ENCODE data around the gene OPN3. TPM values are rescaled to one million over a fixed set of nuclear protein-coding genes. Genes with fewer than 3 reads are reported as not detected.
A peak's percentile ranks its signal among the peaks of the same experiment; 100 is the strongest.

OPN3 gene
- total and polyA plus RNA-seq, 4 donors = 11.3 to 19.1 (median 15.5) TPM

DNA sequence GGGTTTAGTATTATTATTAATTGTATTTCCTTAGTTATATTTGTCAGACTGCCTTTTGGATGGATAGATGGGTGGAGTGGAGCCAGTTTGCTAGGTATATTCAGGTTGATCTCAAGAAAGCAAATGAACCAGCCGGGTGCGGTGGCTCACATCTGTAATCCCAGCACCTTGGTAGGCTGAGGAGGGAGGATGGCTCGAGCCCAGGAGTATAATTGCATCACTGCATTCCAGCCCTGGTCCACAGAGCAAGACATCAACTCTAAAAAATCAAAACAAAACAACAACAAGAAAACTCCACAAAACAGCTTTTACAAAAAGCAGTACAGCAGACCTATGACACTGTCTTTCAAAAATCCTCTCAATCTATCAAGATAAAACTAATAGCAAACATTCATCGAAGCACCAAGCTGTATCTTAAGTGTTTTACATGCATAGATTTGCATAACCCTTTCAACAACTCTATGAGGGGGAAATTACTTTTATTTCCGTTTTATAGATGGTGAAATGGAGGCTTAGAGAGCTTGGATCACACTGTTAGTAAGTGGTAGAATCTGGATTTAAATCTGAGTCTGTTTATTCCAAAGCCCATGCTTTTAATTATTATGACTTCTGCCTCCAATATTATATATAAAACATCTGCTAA is 82.5 kb downstream of the OPN3 start:
- no peak overlapping the region for H3K4me3 ChIP-seq (ENCODE audit: low read depth in 1 of 3, low read length in 3 of 3)
- no peaks in the 10 kb centered on the region for H3K27me3 ChIP-seq (ENCODE audit: control insufficient read depth in 4 of 4, insufficient read depth in 4 of 4, low read length in 3 of 4)
- TF ChIP-seq TAF1 (conservative IDR thresholded peaks at IDR 0.05) (no peak), HNF4A (conservative IDR thresholded peaks at IDR 0.05) (peak; percentile 17 to 29), EGR1 (IDR thresholded peaks at IDR 0.05; ENCODE audit: low read depth in 2 of 2) (no peak), FOXA1 (IDR thresholded peaks at IDR 0.05) (no peak), HNF4G (IDR thresholded peaks at IDR 0.05) (no peak)
- TF ChIP-seq, protein P1, sequence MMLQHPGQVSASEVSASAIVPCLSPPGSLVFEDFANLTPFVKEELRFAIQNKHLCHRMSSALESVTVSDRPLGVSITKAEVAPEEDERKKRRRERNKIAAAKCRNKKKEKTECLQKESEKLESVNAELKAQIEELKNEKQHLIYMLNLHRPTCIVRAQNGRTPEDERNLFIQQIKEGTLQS (IDR thresholded peaks at IDR 0.05) = peak; percentile 49
- H3K36me3 ChIP-seq (ENCODE audit: control insufficient read depth in 4 of 4, insufficient read depth in 3 of 4, low read depth in 1 of 4, low read length in 3 of 4) = peaks cover 0 to 10% (median 5%) of the 10 kb centered on the region in 4 donors
- H3K27ac ChIP-seq (ENCODE audit: low read depth in 1 of 2, low read length in 2 of 2) = peak overlapping the region; percentile 41 to 51
- H3K4me1 ChIP-seq (ENCODE audit: control insufficient read depth in 4 of 4, insufficient read depth in 4 of 4, low read length in 3 of 4) = peaks cover 6 to 40% (median 37%) of the 10 kb centered on the region in 4 donors
- DNase-seq (ENCODE audit: low spot score) = no peak
- no peak overlapping the region for H3K9ac ChIP-seq (ENCODE audit: low read depth in 1 of 2, low read length in 2 of 2)
- no peaks in the 10 kb centered on the region for H3K9me3 ChIP-seq (ENCODE audit: control insufficient read depth in 4 of 4, low read length in 3 of 4)
- WGBS = 45% methylated on average over 5 of the region's 5 CpGs

DNA sequence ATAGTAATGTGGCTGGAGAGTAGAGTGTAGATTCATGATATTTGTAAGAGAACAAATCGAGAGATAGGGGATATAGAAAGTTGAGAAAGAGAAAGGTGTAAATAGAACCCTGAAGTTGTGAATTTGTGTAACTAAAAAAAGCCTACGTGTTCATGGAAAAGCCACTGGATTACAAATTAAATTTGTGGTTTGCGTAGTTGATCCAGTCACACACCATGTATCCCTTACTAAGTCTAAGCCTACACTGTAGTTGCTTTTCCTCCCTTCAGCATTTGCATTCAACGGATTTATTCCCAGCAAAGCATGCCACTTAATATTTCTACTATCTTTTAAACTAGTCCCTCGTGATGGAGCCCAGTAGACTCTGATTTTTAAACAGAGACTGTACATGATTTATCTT is 83.1 kb downstream of the OPN3 start:
- no peak for DNase-seq (ENCODE audit: low spot score)
- H3K9me3 ChIP-seq (ENCODE audit: control insufficient read depth in 4 of 4, low read length in 3 of 4) = no peaks in the 10 kb centered on the region
- peaks cover 6 to 40% (median 37%) of the 10 kb centered on the region in 4 donors for H3K4me1 ChIP-seq (ENCODE audit: control insufficient read depth in 4 of 4, insufficient read depth in 4 of 4, low read length in 3 of 4)
- peaks cover 0 to 9% (median 7%) of the 10 kb centered on the region in 4 donors for H3K36me3 ChIP-seq (ENCODE audit: control insufficient read depth in 4 of 4, insufficient read depth in 3 of 4, low read depth in 1 of 4, low read length in 3 of 4)
- no peak overlapping the region for H3K9ac ChIP-seq (ENCODE audit: low read depth in 1 of 2, low read length in 2 of 2)
- no peak overlapping the region for H3K4me3 ChIP-seq (ENCODE audit: low read depth in 1 of 3, low read length in 3 of 3)
- no peaks in the 10 kb centered on the region for H3K27me3 ChIP-seq (ENCODE audit: control insufficient read depth in 4 of 4, insufficient read depth in 4 of 4, low read length in 3 of 4)
- H3K27ac ChIP-seq (ENCODE audit: low read depth in 1 of 2, low read length in 2 of 2) = no peak overlapping the region
- TF ChIP-seq, protein P1 (IDR thresholded peaks at IDR 0.05) = no peak
- TF ChIP-seq, protein P2, sequence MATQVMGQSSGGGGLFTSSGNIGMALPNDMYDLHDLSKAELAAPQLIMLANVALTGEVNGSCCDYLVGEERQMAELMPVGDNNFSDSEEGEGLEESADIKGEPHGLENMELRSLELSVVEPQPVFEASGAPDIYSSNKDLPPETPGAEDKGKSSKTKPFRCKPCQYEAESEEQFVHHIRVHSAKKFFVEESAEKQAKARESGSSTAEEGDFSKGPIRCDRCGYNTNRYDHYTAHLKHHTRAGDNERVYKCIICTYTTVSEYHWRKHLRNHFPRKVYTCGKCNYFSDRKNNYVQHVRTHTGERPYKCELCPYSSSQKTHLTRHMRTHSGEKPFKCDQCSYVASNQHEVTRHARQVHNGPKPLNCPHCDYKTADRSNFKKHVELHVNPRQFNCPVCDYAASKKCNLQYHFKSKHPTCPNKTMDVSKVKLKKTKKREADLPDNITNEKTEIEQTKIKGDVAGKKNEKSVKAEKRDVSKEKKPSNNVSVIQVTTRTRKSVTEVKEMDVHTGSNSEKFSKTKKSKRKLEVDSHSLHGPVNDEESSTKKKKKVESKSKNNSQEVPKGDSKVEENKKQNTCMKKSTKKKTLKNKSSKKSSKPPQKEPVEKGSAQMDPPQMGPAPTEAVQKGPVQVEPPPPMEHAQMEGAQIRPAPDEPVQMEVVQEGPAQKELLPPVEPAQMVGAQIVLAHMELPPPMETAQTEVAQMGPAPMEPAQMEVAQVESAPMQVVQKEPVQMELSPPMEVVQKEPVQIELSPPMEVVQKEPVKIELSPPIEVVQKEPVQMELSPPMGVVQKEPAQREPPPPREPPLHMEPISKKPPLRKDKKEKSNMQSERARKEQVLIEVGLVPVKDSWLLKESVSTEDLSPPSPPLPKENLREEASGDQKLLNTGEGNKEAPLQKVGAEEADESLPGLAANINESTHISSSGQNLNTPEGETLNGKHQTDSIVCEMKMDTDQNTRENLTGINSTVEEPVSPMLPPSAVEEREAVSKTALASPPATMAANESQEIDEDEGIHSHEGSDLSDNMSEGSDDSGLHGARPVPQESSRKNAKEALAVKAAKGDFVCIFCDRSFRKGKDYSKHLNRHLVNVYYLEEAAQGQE (IDR thresholded peaks at IDR 0.05) = no peak
- no peak for TF ChIP-seq RAD21 (IDR thresholded peaks at IDR 0.05)
- TF ChIP-seq SP1 (IDR thresholded peaks at IDR 0.05) = no peak
- TF ChIP-seq EGR1 (IDR thresholded peaks at IDR 0.05; ENCODE audit: low read depth in 2 of 2) = no peak
- TF ChIP-seq, protein P3, sequence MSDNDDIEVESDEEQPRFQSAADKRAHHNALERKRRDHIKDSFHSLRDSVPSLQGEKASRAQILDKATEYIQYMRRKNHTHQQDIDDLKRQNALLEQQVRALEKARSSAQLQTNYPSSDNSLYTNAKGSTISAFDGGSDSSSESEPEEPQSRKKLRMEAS (IDR thresholded peaks at IDR 0.05) = no peak
- TF ChIP-seq FOXA2 (IDR thresholded peaks at IDR 0.05) = no peak
- TF ChIP-seq, protein P4, sequence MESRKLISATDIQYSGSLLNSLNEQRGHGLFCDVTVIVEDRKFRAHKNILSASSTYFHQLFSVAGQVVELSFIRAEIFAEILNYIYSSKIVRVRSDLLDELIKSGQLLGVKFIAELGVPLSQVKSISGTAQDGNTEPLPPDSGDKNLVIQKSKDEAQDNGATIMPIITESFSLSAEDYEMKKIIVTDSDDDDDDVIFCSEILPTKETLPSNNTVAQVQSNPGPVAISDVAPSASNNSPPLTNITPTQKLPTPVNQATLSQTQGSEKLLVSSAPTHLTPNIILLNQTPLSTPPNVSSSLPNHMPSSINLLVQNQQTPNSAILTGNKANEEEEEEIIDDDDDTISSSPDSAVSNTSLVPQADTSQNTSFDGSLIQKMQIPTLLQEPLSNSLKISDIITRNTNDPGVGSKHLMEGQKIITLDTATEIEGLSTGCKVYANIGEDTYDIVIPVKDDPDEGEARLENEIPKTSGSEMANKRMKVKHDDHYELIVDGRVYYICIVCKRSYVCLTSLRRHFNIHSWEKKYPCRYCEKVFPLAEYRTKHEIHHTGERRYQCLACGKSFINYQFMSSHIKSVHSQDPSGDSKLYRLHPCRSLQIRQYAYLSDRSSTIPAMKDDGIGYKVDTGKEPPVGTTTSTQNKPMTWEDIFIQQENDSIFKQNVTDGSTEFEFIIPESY (IDR thresholded peaks at IDR 0.05) = no peak
- TF ChIP-seq, protein P5, sequence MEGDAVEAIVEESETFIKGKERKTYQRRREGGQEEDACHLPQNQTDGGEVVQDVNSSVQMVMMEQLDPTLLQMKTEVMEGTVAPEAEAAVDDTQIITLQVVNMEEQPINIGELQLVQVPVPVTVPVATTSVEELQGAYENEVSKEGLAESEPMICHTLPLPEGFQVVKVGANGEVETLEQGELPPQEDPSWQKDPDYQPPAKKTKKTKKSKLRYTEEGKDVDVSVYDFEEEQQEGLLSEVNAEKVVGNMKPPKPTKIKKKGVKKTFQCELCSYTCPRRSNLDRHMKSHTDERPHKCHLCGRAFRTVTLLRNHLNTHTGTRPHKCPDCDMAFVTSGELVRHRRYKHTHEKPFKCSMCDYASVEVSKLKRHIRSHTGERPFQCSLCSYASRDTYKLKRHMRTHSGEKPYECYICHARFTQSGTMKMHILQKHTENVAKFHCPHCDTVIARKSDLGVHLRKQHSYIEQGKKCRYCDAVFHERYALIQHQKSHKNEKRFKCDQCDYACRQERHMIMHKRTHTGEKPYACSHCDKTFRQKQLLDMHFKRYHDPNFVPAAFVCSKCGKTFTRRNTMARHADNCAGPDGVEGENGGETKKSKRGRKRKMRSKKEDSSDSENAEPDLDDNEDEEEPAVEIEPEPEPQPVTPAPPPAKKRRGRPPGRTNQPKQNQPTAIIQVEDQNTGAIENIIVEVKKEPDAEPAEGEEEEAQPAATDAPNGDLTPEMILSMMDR (IDR thresholded peaks at IDR 0.05; ENCODE audit: low read depth, low read length, missing input control) = no peak
- TF ChIP-seq RXRA (IDR thresholded peaks at IDR 0.05) = no peak
- TF ChIP-seq TAF1 (conservative IDR thresholded peaks at IDR 0.05) = no peak
- TF ChIP-seq JUND (IDR thresholded peaks at IDR 0.05) = no peak
- no peak for TF ChIP-seq FOXA1 (IDR thresholded peaks at IDR 0.05)
- no peak for TF ChIP-seq GABPA (IDR thresholded peaks at IDR 0.05 in 1 of 2, conservative IDR thresholded peaks at IDR 0.05 in 1 of 2)
- no peak for TF ChIP-seq HNF4G (IDR thresholded peaks at IDR 0.05)
- TF ChIP-seq HNF4A (conservative IDR thresholded peaks at IDR 0.05) = no peak
- WGBS = 96% methylated on average over 5 of the region's 5 CpGs
